Activated T-helper 1 cell treated with anti-CD3 and anti-CD28 coated beads, Interleukin-12 subunit alpha, Interleukin-12 subunit beta, Interleukin-2, Interleukin-4 antibody, amounts not matched to agents 30 ng/mL and 10 ng/mL and 1 ng/mL, durations not matched to agents 14 hours and 24 hours and 36 hours (primary cell): Measurements from ENCODE around the gene CCDC60. TPM values are rescaled to one million over a fixed set of nuclear protein-coding genes. Genes with fewer than 3 reads are reported as not detected.
A peak's percentile ranks its signal among the peaks of the same experiment; 100 is the strongest.

Experiments
- DNase-seq: peaks from one replicate; pipeline ENCODE4 v3.0.0; 2021; ENCODE audit warnings: low spot score
- H3K27ac Mint-ChIP-seq: one replicate; pipeline ENCODE4 v1.8.0; 2021; ENCODE audit warnings: mild to moderate bottlenecking, mixed read lengths
- H3K27me3 Mint-ChIP-seq: one replicate; pipeline ENCODE4 v1.8.0; 2022; ENCODE audit warnings: mild to moderate bottlenecking, moderate library complexity, mixed read lengths; ENCODE audit not compliant: insufficient read depth
- H3K36me3 Mint-ChIP-seq: one replicate; pipeline ENCODE4 v1.8.0; 2021; ENCODE audit warnings: low read depth, mixed read lengths
- H3K4me1 Mint-ChIP-seq: one replicate; pipeline ENCODE4 v1.8.0; 2021; ENCODE audit warnings: low read depth, mixed read lengths
- H3K4me3 Mint-ChIP-seq: one replicate; pipeline ENCODE4 v1.8.0; 2021; ENCODE audit warnings: mild to moderate bottlenecking, moderate library complexity, mixed read lengths
- H3K9me3 Mint-ChIP-seq: one replicate; pipeline ENCODE4 v1.8.0; 2021; ENCODE audit warnings: mixed read lengths
- intact Hi-C: fragments of 100-400 bp; cut with micrococcal nuclease; formaldehyde crosslinking; loops from one replicate; pipeline ENCODE4 v1.15.1; 2024
- total RNA-seq: library from RNA; stranded (reverse); gene quantifications from 2 replicates; pipeline ENCODE4 v1.2.3, GENCODE V29; 2022

Gene CCDC60
- total RNA-seq, 1 donor from 2014 or later: not detected

GRCh38 chr12:119479121-119479561 lies 144.6 kb downstream of the CCDC60 start:
- no peaks in the 10 kb centered on the region for H3K4me1 Mint-ChIP-seq
- no peak overlapping the region for H3K4me3 Mint-ChIP-seq
- H3K27me3 Mint-ChIP-seq: no peaks in the 10 kb centered on the region
- intact Hi-C loops: no loop called here
- no peak overlapping the region for H3K27ac Mint-ChIP-seq
- H3K36me3 Mint-ChIP-seq: no peaks in the 10 kb centered on the region
- DNase-seq: no peak
- no peaks in the 10 kb centered on the region for H3K9me3 Mint-ChIP-seq

GRCh38 chr12:119480551-119480950 lies 146.0 kb downstream of the CCDC60 start:
- no peaks in the 10 kb centered on the region for H3K4me1 Mint-ChIP-seq
- no peaks in the 10 kb centered on the region for H3K9me3 Mint-ChIP-seq
- H3K27ac Mint-ChIP-seq: no peak overlapping the region
- no peak for DNase-seq
- intact Hi-C loops: no loop called here
- H3K27me3 Mint-ChIP-seq: no peaks in the 10 kb centered on the region
- no peak overlapping the region for H3K4me3 Mint-ChIP-seq
- H3K36me3 Mint-ChIP-seq: no peaks in the 10 kb centered on the region

DNA sequence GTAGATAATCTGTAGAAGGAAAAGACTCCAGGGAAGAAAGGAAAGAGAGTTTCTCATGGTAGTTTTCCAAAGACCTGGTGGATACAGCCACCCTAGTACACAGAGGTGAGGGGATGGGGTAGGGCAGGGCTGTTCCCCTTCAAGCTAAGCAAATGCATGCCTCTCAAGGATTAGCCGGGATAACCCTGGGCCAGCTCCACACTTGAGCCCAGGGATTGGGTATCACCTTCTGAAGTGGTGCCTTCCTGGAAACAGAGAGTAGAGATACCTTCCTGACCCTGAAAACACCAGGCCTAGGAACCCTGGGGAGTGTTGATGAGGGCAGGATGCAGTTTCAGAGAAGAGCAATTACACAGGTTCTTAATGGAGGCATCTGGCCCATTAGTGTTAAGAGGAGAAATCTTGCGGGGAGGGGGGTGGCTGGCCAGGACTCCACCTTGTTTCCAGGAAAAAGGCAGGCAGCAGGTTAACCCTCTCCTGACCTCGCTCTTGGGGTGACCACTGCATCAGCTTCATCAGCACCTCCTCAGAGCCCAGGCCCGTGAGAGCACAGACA lies 152.1 kb downstream of the CCDC60 start:
- H3K27ac Mint-ChIP-seq: no peak overlapping the region
- no peaks in the 10 kb centered on the region for H3K9me3 Mint-ChIP-seq
- DNase-seq: no peak
- no peaks in the 10 kb centered on the region for H3K36me3 Mint-ChIP-seq
- no peaks in the 10 kb centered on the region for H3K4me1 Mint-ChIP-seq
- peaks cover 4% of the 10 kb centered on the region for H3K27me3 Mint-ChIP-seq
- no peak overlapping the region for H3K4me3 Mint-ChIP-seq
- intact Hi-C loops: no loop called here

GRCh38 chr12:119491814-119492213 lies 157.3 kb downstream of the CCDC60 start:
- Mint-ChIP-seq H3K27me3 (peaks cover 7% of the 10 kb centered on the region), H3K9me3 (no peaks in the 10 kb centered on the region), H3K27ac (no peak overlapping the region), H3K36me3 (no peaks in the 10 kb centered on the region), H3K4me3 (no peak overlapping the region), H3K4me1 (no peaks in the 10 kb centered on the region)
- intact Hi-C loops: no loop called here
- no peak for DNase-seq

DNA sequence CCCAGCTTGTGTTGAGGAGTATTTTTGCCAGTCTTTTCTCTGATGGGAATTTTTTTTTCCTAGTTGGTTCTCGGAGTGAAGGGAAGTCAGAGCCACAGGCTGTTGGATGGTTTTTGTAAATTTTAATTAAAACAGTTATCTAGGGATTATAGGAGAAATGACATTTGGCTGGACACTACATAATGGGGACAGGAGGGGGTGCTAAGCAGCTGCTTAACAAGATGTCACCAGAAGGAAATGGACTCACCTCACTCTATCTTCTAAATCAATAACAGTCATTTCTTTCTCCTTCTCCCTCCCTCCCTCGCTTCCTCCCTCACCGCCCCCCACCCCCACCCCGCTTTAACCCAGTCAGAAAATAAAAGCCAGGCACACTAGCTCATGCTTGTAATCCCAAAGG lies 165.7 kb downstream of the CCDC60 start:
- H3K4me1 Mint-ChIP-seq: no peaks in the 10 kb centered on the region
- no peak for DNase-seq
- no peak overlapping the region for H3K4me3 Mint-ChIP-seq
- H3K9me3 Mint-ChIP-seq: no peaks in the 10 kb centered on the region
- H3K27ac Mint-ChIP-seq: no peak overlapping the region
- no peaks in the 10 kb centered on the region for H3K36me3 Mint-ChIP-seq
- H3K27me3 Mint-ChIP-seq: peaks cover 4% of the 10 kb centered on the region
- intact Hi-C loops: no loop called here

- Mint-ChIP-seq H3K36me3 (no peaks in the 10 kb centered on the region), H3K9me3 (no peaks in the 10 kb centered on the region), H3K4me1 (no peaks in the 10 kb centered on the region), H3K27me3 (peaks cover 3% of the 10 kb centered on the region), H3K27ac (no peak overlapping the region), H3K4me3 (no peak overlapping the region)
- DNase-seq: no peak
- intact Hi-C loops: no loop called here
Observed at GRCh38 chr12:119501052-119501451, 166.5 kb downstream of the CCDC60 start.

DNA sequence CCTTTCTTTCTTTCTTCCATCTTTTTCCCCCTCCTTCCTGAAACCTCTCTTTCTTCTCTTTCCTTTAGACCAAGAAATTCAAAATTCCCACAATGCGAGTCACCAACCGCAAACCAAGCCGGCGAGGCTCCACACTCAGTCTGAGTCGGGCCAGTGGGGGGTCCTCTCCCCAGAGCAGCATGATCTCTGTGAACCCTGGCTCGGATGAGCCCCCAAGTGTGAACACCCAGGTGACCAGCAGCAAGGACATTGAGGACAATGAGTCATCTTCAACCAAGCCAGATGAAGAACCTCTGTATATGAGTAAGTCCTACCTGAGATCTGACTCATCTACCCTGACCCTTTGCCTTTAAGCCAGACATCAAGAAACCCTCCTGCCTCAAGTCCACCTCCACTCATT lies 170.5 kb downstream of the CCDC60 start:
- H3K27ac Mint-ChIP-seq: no peak overlapping the region
- intact Hi-C loops: no loop called here
- no peaks in the 10 kb centered on the region for H3K27me3 Mint-ChIP-seq
- no peaks in the 10 kb centered on the region for H3K4me1 Mint-ChIP-seq
- no peaks in the 10 kb centered on the region for H3K9me3 Mint-ChIP-seq
- no peak overlapping the region for H3K4me3 Mint-ChIP-seq
- DNase-seq: no peak
- H3K36me3 Mint-ChIP-seq: no peaks in the 10 kb centered on the region

DNA sequence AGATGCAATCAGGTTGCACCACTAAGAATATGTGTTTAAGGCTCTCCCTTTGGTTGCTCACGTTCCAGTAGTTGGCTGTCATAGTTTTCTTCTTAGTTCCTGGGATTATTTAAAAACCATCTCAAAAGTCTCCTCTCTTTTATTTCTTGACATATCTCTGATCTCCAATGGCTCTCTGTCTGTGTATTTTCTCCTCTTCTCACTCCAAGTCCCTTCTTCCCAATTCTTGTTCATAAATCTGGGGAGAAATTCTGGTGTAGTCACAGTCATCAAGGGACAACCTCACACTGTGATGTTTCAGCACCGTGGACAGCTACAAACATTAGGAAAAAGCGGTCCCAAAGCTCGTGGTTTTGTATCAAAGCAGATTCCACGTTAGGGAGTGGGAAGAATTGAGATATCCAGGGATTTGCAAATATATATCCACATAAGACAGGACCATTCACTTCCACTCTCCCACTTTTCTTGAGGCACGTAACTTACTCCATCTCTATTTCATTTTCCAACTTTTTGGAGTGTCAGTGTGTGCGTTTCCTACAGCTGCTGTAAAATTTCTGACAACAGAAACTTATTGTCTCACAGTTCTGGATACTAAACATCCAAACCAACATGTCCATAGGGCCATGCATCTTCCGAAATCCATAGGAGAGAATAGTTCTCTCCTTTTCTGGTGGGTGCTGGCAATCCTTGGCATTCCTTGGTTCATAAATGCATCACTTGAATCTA lies 178.4 kb downstream of the CCDC60 start:
- Mint-ChIP-seq H3K36me3 (no peaks in the 10 kb centered on the region), H3K27ac (no peak overlapping the region), H3K27me3 (no peaks in the 10 kb centered on the region), H3K9me3 (no peaks in the 10 kb centered on the region), H3K4me1 (no peaks in the 10 kb centered on the region), H3K4me3 (no peak overlapping the region)
- intact Hi-C loops: no loop called here
- no peak for DNase-seq

GRCh38 chr12:119528241-119528640 lies 193.7 kb downstream of the CCDC60 start:
- Mint-ChIP-seq H3K36me3 (no peaks in the 10 kb centered on the region), H3K27me3 (no peaks in the 10 kb centered on the region)

GRCh38 chr12:119540476-119540875 lies 205.9 kb downstream of the CCDC60 start:
- no peaks in the 10 kb centered on the region for H3K4me1 Mint-ChIP-seq
- no peak for DNase-seq
- no peak overlapping the region for H3K4me3 Mint-ChIP-seq
- no peaks in the 10 kb centered on the region for H3K9me3 Mint-ChIP-seq
- no peak overlapping the region for H3K27ac Mint-ChIP-seq
- H3K36me3 Mint-ChIP-seq: no peaks in the 10 kb centered on the region
- no peaks in the 10 kb centered on the region for H3K27me3 Mint-ChIP-seq
- intact Hi-C loops: loop anchor here (10.0 kb wide), 1 partner anchor 426 kb away; no protein-coding TSS in a partner anchor

More at GRCh38 chr12:119528241-119528640, 193.7 kb downstream of the CCDC60 start:
- no peak overlapping the region for H3K27ac Mint-ChIP-seq
- no peaks in the 10 kb centered on the region for H3K4me1 Mint-ChIP-seq
- peaks cover 4% of the 10 kb centered on the region for H3K9me3 Mint-ChIP-seq
- H3K4me3 Mint-ChIP-seq: no peak overlapping the region
- DNase-seq: no peak
- intact Hi-C loops: no loop called here

DNA sequence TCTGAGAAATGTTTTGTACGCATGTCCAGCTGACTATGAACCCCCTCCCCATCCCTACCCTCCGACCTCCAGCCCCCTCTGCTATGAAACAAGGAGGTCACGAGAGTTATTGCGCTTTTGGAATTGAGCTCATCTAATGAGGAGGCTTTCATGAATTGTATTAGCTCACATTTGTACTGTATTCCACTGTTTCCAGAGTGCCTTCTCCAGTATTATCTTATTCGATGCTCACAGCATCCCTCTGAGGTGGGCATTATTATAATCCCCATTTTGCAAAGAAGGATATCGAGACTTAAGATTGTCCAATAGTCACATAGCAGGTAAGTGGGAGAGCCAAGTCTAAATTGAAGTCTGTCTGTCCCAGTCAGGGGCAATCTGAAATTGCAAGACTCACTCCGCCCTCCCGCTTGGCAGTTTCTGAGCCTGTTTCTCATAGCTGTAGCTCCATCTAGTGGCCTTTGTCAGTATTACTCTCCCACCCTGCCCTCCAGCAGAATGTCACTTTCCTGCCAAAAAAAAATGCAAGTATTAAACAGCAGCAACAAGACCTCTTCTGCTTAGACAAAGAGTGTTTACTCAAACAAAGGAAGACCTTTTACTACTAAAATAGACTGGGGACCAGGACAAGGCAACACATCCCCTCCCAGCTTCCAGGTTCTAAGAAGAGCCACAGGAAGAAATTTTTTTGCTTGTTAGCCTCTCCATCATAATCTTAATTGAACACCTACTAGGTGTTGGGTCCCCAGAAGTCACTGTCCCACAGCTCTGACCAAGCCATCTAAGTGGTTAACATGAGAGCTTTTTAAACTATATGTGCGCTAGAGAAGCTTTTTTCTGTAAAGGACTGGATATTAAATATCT lies 210.5 kb downstream of the CCDC60 start:
- H3K4me3 Mint-ChIP-seq: no peak overlapping the region
- H3K36me3 Mint-ChIP-seq: no peaks in the 10 kb centered on the region
- H3K27ac Mint-ChIP-seq: no peak overlapping the region
- H3K4me1 Mint-ChIP-seq: no peaks in the 10 kb centered on the region
- H3K27me3 Mint-ChIP-seq: peaks cover 4% of the 10 kb centered on the region
- H3K9me3 Mint-ChIP-seq: no peaks in the 10 kb centered on the region
- intact Hi-C loops: loop anchor here (1.0 to 10.0 kb wide), 3 partner anchors 101 to 566 kb away; no protein-coding TSS in a partner anchor
- DNase-seq: peak; percentile 33

DNA sequence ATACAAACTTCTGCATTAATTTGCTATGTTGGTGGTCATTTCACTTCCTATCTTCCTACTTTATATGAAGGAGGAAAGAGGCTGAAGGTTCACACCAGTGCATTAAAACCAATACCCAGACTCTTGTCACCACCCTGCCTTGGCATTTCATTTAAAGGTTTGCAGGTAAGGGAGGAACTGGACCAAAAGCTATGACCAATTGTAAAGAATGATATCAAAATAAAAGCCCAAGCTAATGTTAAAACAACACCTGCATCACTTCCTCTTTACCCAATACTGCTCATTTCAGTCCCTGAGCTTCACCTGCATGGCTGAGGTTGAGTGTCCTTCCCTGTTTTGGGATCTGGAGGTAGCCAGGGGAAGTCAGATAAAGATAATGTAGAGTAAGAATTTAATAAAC lies 211.8 kb downstream of the CCDC60 start:
- intact Hi-C loops: loop anchor here (10.0 kb wide), 1 partner anchor 432 kb away; no protein-coding TSS in a partner anchor
- DNase-seq: no peak
- no peaks in the 10 kb centered on the region for H3K9me3 Mint-ChIP-seq
- H3K4me1 Mint-ChIP-seq: no peaks in the 10 kb centered on the region
- no peak overlapping the region for H3K27ac Mint-ChIP-seq
- H3K36me3 Mint-ChIP-seq: no peaks in the 10 kb centered on the region
- H3K27me3 Mint-ChIP-seq: peaks cover 8% of the 10 kb centered on the region
- no peak overlapping the region for H3K4me3 Mint-ChIP-seq

- DNase-seq: no peak
- intact Hi-C loops: loop anchor here (10.0 kb wide), 1 partner anchor 432 kb away; no protein-coding TSS in a partner anchor
- Mint-ChIP-seq H3K36me3 (no peaks in the 10 kb centered on the region), H3K27me3 (peaks cover 12% of the 10 kb centered on the region), H3K4me1 (no peaks in the 10 kb centered on the region), H3K4me3 (no peak overlapping the region), H3K9me3 (no peaks in the 10 kb centered on the region), H3K27ac (no peak overlapping the region)
Observed at GRCh38 chr12:119547001-119547400, 212.5 kb downstream of the CCDC60 start.
